Mesodermal cell (in vitro differentiated cells): ENCODE results near the gene FLRT2.

Source experiments
- H3K27ac ChIP-seq: 2 replicates; pipeline ENCODE4 v1.7.0; 2013; ENCODE audit warnings: mild to moderate bottlenecking, low read depth, low read length, moderate library complexity; ENCODE audit not compliant: severe bottlenecking
- H3K36me3 ChIP-seq: 2 replicates; pipeline ENCODE4 v1.7.1; 2013; ENCODE audit warnings: mild to moderate bottlenecking, low read length, moderate library complexity; ENCODE audit not compliant: control insufficient read depth, insufficient read depth
- H3K4me1 ChIP-seq: one replicate; pipeline ENCODE4 v1.7.1; 2013; ENCODE audit warnings: mild to moderate bottlenecking, low read length; ENCODE audit not compliant: insufficient read depth, control insufficient read depth, poor library complexity, severe bottlenecking
- H3K4me3 ChIP-seq: 2 replicates; pipeline ENCODE4 v1.7.0; 2013; ENCODE audit warnings: low read length, control low read depth, mild to moderate bottlenecking; ENCODE audit not compliant: insufficient read depth, poor library complexity, severe bottlenecking; ENCODE audit errors: extremely low read depth
- H3K9me3 ChIP-seq: 2 replicates; pipeline ENCODE4 v1.7.1; 2013; ENCODE audit warnings: mild to moderate bottlenecking, low read length, moderate library complexity; ENCODE audit not compliant: control insufficient read depth
- WGBS, 2 experiments: methylation state at CpG; one replicate each; pipeline ENCODE4 v1.1.5; 2013; ENCODE audit warnings: missing lambda C conversion rate in 2 of 2; ENCODE audit not compliant: insufficient coverage in 2 of 2; 5-methylcytosine and 5-hydroxymethylcytosine counted together

Gene FLRT2

GRCh38 chr14:85634205-85634604 lies 104.3 kb downstream of the FLRT2 start:
- no peak overlapping the region for H3K4me3 ChIP-seq
- H3K9me3 ChIP-seq: no peaks in the 10 kb centered on the region
- H3K36me3 ChIP-seq: no peaks in the 10 kb centered on the region
- H3K27ac ChIP-seq: no peak overlapping the region
- no peaks in the 10 kb centered on the region for H3K4me1 ChIP-seq

GRCh38 chr14:85644211-85644610 lies 114.3 kb downstream of the FLRT2 start:
- Histone ChIP-seq H3K27ac (no peak overlapping the region), H3K4me3 (no peak overlapping the region), H3K9me3 (no peaks in the 10 kb centered on the region), H3K4me1 (no peaks in the 10 kb centered on the region), H3K36me3 (no peaks in the 10 kb centered on the region)
- 90 to 100% methylated on average over 2 of the region's 2 CpGs for WGBS, 2 experiments

DNA sequence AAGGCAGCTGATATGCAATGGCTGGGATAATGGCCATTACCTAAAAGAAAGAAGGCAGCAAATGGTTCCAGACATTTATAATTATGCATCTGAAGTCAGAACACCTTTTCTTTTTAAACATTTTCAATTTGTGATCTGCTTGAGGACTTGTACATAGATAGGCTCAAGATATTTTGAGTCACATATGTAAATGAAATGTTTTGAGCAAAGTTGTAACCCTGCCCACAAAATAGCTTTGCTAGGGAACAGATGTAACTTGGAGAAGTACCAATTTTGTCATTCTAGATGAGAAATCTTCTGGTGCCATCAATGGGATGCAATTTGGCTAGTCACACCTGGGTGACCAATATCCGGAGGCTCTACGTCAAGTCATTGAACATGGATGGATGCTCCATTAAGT lies 123.1 kb downstream of the FLRT2 start:
- 69 to 94% methylated on average over 2 of the region's 2 CpGs for WGBS, 2 experiments

DNA sequence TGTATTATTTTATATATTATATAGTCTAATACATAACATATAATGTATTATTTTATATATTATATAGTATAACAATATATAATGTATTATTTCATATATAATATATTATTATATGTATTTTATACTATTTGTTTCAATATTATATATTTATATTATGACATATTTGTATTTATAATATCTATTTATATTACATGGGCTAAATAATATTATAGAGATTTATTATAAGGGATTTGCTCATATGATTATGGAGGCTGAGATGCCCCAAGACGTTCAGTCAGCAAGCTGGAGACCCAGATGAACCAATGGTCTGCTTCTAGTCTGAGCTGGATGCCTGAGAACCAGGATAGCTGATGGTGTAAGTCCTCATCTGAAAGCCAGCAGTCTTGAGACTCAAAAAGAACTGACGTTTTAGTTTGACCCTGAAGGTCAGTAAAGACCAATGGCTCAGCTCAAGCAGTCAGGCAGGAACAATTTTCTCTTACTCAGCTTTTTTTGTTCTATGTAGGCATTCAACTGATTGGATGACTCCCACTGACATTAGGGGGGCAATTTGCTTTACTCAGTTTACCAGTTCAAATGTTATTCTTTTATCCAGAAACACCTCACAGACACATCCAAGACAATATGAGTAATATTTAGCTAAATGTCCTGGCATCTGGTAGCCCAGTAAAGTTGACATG lies 130.4 kb downstream of the FLRT2 start:
- 76 to 90% methylated on average over 2 of the region's 2 CpGs for WGBS, 2 experiments
- Histone ChIP-seq H3K27ac (no peak overlapping the region), H3K4me3 (no peak overlapping the region), H3K9me3 (no peaks in the 10 kb centered on the region), H3K36me3 (no peaks in the 10 kb centered on the region), H3K4me1 (no peaks in the 10 kb centered on the region)

More for the DNA sequence above, 123.1 kb downstream of the FLRT2 start:
- Histone ChIP-seq H3K36me3 (no peaks in the 10 kb centered on the region), H3K4me3 (no peak overlapping the region), H3K9me3 (no peaks in the 10 kb centered on the region), H3K27ac (no peak overlapping the region), H3K4me1 (no peaks in the 10 kb centered on the region)

DNA sequence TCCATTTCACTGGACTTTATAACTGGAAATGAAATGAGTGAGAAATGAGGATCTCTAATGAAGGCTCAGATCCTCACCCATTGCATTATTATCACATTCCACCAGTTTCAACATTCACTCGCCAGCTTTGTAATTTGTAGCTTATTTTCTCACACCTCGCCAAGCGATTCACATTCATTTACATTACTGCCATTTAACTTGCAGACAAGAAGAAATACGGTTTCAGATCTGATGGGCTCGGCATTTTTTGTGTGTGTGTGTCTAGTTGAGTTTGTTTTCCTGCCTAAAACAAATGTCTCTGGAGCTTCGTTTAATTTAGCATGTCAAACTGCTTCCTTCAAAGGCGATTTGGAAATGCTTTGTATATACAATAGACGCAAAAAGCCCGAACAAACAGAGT lies 132.2 kb downstream of the FLRT2 start:
- no peak overlapping the region for H3K4me3 ChIP-seq
- no peak overlapping the region for H3K27ac ChIP-seq
- no peaks in the 10 kb centered on the region for H3K9me3 ChIP-seq
- no peaks in the 10 kb centered on the region for H3K36me3 ChIP-seq
- 77 to 89% methylated on average over 5 to 8 of the region's 9 CpGs for WGBS, 2 experiments
- H3K4me1 ChIP-seq: no peaks in the 10 kb centered on the region

DNA sequence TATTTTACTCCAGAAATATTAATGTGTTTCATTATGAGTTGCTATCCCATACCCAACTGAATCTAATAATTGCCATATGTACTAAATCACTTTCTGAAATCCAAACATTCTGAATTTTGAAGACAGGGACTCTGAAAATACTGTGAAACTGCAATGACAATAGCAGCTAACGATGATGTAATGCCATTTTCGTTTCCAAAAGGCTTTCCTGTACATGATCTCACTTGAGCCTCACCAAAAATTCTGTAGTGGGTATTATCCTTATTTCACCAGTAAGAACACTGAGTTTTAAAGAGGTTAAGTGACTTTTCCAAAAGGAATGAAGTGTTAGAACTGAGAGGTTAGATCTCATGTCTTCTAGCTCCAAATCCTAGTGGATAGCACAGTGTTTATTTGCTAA lies 133.3 kb downstream of the FLRT2 start:
- no peak overlapping the region for H3K27ac ChIP-seq
- WGBS, 2 experiments: 65 to 80% methylated on average over 1 to 2 of the region's 2 CpGs
- H3K4me3 ChIP-seq: no peak overlapping the region
- no peaks in the 10 kb centered on the region for H3K36me3 ChIP-seq
- no peaks in the 10 kb centered on the region for H3K4me1 ChIP-seq
- H3K9me3 ChIP-seq: no peaks in the 10 kb centered on the region

DNA sequence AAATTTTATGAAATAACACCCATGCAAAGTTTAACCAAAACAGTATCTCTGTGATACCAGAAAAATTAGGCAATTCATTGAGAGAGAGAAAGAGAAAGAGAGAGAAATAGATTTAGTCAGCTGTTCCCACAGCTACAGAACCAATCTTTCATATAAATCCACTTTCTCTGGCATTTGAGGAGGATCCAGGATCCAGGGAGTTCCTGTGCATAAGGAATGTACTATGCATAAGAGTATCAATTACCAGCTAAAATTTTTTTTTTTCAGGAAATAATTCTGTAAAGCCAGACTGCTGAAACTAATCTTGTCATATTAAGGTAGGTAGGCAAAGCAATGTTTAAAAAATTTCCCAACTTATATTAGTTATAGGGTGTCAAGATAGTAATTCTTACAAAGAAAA lies 133.7 kb downstream of the FLRT2 start:
- H3K9me3 ChIP-seq: no peaks in the 10 kb centered on the region
- no peaks in the 10 kb centered on the region for H3K4me1 ChIP-seq
- H3K4me3 ChIP-seq: no peak overlapping the region
- no peak overlapping the region for H3K27ac ChIP-seq
- H3K36me3 ChIP-seq: no peaks in the 10 kb centered on the region

- H3K4me3 ChIP-seq: no peak overlapping the region
- 92 to 96% methylated on average over 4 to 5 of the region's 6 CpGs for WGBS, 2 experiments
These were observed 146.0 kb downstream of the FLRT2 start for GRCh38 chr14:85675957-85676356.

DNA sequence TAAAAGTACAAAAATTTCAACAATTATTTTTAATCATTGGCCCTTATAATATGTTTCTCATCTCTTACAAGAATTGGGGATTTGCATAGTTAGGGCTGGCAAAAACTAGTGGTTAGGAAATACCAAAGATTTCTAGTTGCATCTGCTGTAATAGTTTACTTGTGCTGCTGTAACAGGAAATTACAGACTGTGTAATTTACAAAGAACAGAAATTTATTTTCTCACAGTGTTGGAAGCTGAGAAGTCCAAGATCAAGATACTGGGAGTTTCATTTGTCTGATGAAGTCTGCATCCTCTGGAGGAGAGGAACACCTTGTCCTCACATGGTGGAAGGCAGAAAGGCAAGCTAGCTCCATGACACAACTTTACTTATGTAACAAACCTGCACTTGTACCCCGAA lies 157.0 kb downstream of the FLRT2 start:
- no peak overlapping the region for H3K27ac ChIP-seq
- H3K4me1 ChIP-seq: no peaks in the 10 kb centered on the region
- no peaks in the 10 kb centered on the region for H3K9me3 ChIP-seq
- H3K4me3 ChIP-seq: no peak overlapping the region
- H3K36me3 ChIP-seq: no peaks in the 10 kb centered on the region
- no CpG with 5 or more reads among the region's 1 CpG for WGBS, 2 experiments

More at GRCh38 chr14:85675957-85676356, 146.0 kb downstream of the FLRT2 start:
- Histone ChIP-seq H3K36me3 (no peaks in the 10 kb centered on the region), H3K9me3 (no peaks in the 10 kb centered on the region), H3K27ac (no peak overlapping the region), H3K4me1 (no peaks in the 10 kb centered on the region)

GRCh38 chr14:85687456-85687855 lies 157.5 kb downstream of the FLRT2 start:
- no CpG with 5 or more reads among the region's 1 CpG for WGBS, 2 experiments
- Histone ChIP-seq H3K4me3 (no peak overlapping the region), H3K9me3 (no peaks in the 10 kb centered on the region), H3K4me1 (no peaks in the 10 kb centered on the region), H3K36me3 (no peaks in the 10 kb centered on the region), H3K27ac (no peak overlapping the region)

DNA sequence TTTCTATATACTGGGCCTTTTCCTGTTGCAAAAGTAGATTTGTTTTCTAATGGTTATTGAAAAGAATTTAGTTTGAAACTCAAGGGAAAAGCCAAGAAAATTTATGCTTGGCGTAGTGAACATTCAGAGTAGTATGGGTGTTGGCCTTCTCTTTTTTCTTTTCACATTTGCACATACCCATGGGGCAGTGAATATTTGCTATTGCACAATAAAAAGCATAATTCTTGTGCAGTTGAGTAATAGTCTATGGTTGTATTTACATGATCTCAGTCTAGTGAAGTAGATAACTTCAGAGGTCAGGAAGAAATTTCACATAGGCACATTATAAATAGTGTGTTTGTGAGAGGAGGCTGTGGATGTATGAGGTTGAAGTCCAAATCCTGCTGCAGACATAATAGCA lies 158.1 kb downstream of the FLRT2 start:
- no peaks in the 10 kb centered on the region for H3K4me1 ChIP-seq
- no peaks in the 10 kb centered on the region for H3K36me3 ChIP-seq
- no peaks in the 10 kb centered on the region for H3K9me3 ChIP-seq
- no CpG with 5 or more reads among the region's 1 CpG for WGBS, 2 experiments
- H3K27ac ChIP-seq: no peak overlapping the region
- H3K4me3 ChIP-seq: no peak overlapping the region
